SW 1271 (cell line): ENCODE results near the gene TBC1D12.
"Not testable (repeated sequence)": the region's sequence is repeated elsewhere in the genome, so short reads cannot be mapped to it uniquely, and the experiment has no call there.

Source experiments
- DNase-seq, 2 experiments: peaks; one replicate each; lab custom pipeline; 2025; lab: John Stamatoyannopoulos, UW

The TBC1D12 gene

GRCh38 chr10:94402204-94402842 lies at the start of gene TBC1D12:
Gene TBC1D12 (plus strand): TSS chr10:94402541. CDS start chr10:94402614, 73 bp downstream.
- DNase-seq: peak; percentile 83 to 94

DNA sequence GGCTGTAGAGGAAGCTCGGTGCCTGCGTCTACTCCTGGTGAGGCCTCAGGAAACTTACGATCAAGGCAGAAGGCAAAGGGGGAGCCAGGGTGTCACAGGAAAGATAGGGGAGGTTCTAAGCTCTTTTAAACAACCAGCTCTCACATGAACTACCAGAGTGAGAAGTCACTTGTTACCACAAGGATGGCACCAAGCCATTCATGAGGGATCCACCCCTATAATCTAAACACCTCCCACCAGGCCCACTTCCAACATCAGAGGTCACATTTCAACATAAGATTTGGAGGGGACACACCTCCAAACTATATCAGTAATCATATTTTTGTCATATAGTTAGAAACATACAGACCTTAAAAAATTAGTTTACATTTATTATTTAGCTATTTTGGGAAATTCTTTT lies 49.0 kb upstream of the TBC1D12 start:
- DNase-seq: no peak

GRCh38 chr10:94355841-94356240 lies 46.5 kb upstream of the TBC1D12 start:
- DNase-seq: no peak

- no peak for DNase-seq
Observed at GRCh38 chr10:94357193-94357592, 45.1 kb upstream of the TBC1D12 start.

DNA sequence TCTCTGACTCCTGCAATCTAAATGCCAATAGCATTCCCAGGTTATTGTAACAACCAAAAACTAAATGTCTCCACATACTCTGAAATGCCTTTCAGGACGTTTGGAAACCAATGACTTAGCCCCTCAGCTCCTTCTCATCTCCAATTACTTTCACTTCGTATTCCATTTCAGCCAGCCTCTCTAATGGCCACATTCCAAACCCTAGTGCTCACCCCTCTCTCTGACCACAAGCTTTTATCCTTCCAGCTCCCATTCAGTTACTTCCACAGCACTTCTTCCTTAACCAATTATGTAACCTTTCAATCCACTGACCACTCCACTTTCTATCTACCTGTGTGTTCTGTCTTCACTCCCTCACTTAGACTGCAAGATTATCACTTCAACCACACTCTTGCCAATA lies 43.9 kb upstream of the TBC1D12 start:
- DNase-seq: peak in 1 of 2 experiments; percentile 83

DNA sequence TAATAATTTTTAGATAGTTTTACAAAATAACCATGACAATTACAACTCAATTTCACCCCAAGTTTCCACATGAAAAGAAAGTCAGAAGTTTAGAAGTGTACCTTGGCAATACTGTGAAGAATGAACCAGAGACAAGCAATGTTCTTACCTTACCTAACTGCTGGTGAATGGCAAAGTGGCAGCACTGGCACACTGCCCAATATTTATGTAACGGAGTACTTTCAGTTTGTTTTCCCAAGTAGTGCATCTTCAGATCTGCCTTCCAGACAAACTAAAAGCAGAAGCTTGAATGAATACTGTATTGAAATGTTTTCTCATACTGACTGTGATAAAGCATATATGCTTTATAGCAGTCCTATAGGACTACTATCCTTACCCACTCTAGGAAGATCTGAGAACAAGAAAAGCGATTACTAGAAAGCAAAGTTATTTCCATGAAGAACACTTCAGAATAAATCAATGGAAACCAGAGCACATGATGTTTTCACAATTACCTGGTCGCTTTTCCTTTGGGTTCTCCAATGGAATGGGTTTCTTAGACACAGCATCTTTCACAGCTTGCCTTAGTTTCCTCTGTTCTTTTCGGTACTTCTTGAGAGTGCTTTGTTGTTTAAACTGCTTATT lies 41.1 kb upstream of the TBC1D12 start:
- DNase-seq: peak in 1 of 2 experiments; percentile 31

- DNase-seq: peak; percentile 78 to 87
Observed at GRCh38 chr10:94362360-94363250, 39.7 kb upstream of the TBC1D12 start, which contains the start of gene NOC3L. Gene NOC3L (minus strand): TSS chr10:94362939. CDS start chr10:94362838, 101 bp downstream.

- no peak for DNase-seq
Observed at GRCh38 chr10:94363251-94363565, 39.1 kb upstream of the TBC1D12 start.

- DNase-seq: no peak
Observed at GRCh38 chr10:94364482-94364881, 37.9 kb upstream of the TBC1D12 start.

DNA sequence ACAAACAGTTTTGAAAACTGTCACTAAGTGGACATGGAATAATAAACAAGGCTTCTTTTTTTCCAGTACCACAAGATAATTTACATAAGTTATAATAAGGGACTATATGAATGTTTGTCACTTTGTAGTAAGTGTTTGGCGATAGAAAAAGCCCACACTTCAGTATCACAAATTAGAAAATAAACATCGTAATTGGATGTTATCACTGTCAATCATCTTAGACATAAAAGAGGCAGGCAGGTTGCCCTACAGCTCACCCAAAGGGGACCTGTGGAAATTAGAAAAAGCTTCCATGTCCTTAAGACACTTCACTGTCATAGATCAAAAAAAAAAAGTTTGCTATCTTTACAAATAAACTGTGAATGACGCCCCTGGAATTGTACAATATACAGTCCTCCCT lies 36.0 kb upstream of the TBC1D12 start:
- DNase-seq: no peak

- no peak for DNase-seq
Observed at GRCh38 chr10:94370501-94370900, 31.8 kb upstream of the TBC1D12 start.

DNA sequence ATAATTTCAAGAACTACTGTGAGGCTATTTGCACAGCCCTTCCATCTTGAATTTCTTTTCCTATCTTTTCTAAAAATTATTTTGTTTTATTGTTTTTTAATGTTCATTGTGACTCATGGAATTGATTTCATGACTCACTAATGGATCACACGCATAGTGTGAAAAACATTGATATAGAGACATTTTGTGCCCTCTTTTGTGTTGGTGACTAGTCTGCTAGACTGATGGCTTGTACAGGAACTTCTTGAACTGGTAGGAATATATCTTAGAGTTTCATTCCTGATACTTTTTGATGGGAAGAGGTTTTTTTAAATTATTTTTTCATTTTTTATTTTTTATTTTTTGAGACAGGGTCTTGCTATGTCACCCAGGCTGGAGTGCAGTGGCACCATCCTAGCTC lies 27.0 kb upstream of the TBC1D12 start:
- no peak for DNase-seq

DNA sequence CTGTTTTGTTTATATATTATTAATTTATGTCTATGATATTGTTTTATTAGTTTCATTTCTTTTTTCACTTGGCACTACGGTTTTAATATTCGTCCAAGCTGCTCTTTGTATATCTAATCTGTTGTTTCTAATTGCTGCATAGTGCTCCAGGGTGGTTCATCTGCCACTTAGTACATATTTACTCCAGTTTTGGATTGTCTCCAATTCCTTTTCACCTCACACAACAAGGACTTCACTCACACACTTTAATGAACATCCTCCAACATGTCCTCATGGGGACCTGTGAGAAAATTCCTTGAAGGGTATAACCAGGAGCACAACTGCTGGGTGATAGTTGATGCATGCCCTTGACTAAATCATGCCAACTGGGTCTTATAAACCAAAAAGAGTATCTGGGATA lies 25.5 kb upstream of the TBC1D12 start:
- no peak for DNase-seq

- DNase-seq: no peak
Observed at GRCh38 chr10:94383530-94383929, 18.8 kb upstream of the TBC1D12 start.

DNA sequence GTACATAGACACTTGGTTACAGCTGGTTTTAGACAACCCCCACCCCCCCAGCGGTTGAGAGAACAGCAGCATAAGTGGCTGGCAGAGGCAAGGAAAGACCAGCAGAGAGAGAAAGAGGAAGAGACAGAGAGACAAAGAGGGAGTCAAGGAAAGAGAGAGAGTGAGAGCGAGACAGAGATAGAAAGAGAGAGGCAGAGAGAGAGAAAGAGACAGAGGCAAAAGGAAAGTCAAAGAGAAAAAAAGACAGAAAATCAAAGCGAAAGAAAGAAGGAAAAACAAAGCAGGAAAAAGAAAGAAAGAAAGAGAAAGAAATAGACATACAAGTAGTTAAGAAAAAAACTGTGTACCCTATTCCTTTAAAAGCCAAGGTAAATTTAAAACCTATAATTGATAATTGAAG lies 16.6 kb upstream of the TBC1D12 start:
- DNase-seq: not testable (repeated sequence)

GRCh38 chr10:94392117-94392516 lies 10.2 kb upstream of the TBC1D12 start:
- not testable (repeated sequence) for DNase-seq

DNA sequence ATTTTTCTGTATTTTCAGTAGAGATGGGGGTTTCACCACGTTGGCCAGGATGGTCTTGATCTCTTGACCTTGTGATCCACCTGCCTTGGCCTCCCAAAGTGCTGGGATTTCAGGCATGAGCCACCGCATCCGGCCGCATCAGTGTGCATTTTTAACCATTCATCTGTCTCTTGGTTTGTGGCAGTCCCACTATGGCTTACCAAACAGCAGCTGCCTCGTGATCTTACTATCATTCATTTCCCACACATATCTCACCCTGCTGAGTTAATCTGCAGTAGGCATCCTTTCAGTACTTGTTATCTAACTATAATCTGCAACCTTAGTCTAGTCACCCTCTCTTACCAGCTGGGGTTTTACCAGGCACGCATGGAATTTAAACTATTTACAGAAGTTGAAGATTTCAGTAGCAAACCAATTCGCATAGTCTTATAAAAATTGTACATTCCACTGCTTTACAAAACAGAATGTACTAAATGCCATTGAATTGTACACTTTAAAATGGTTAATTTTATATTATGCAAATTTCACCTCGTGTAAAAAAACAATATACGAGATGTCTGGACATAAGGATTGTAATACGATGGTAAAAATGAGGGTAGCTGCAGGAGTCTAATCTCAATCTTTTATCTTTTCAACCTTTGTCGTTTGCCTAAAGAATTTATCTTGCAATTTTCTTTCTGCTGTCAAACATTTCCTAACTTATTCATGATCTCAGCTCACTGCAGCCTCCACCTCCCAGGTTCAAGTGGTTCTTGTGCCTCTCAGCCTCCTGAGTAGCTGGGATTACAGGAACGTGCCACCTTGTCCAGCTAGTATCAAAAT lies 4.6 kb upstream of the TBC1D12 start:
- DNase-seq: peak in 1 of 2 experiments; percentile 68

DNA sequence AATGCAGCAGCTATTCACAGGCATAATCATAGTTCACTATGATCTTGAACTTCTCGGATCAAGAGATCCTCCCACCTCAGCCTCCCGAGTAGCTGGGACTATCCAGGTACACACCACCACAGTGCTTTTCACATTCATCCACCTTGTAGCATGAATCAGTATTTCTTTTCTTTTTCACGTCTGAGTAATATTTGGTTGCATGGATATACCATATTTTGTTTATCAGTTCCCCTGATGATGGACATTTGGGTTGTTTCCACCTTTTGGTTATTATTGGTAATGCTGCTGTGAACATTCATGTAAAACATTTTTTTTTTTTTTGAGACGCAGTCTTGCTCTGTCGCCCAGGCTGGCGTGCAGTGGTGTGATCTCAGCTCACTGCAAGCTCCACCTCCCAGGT lies 3.6 kb upstream of the TBC1D12 start:
- no peak for DNase-seq

- DNase-seq: no peak
Observed at GRCh38 chr10:94402843-94403379, 570 bp downstream of the TBC1D12 start.

DNA sequence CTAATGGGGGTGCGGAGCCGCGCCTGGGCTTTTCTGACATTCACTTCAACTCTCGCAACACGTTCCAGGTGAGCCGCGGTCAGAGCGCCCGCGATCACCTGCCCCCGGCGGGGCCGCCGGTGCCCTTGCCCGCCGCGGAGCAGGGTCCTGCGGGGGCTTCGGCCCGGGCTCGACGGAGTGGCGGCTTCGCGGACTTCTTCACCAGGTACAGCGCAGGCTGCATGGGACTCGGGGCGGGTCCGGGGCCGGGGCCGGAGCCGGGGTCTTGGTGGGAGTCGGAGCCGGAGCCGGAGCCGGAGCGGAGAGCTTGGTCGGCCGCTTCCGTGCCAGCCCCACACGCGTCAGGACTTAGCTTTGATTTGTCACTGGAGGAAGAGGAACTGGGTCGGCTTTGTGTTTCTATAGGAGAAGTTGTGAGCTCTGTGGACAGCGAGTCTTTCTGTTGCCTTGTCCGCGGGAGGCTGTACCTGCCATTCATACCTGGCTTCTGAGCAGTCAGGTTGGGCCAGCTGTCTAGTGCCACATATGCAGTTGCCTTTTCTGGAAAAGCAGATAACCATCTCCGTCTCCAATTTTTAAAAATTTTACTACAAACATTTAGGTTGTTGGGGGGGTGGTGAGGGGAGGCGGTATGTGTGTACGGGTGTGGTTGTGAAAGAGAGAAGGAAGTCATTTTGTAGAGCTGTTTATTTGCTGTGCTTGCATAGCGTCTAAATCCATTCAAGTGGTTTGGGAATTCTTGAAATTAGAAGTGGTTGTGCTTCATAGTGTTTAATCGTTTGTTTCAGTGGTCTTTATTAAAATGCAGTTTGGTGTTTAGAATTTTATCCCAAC lies 1.3 kb downstream of the TBC1D12 start:
- DNase-seq: peak in 1 of 2 experiments; percentile 54

DNA sequence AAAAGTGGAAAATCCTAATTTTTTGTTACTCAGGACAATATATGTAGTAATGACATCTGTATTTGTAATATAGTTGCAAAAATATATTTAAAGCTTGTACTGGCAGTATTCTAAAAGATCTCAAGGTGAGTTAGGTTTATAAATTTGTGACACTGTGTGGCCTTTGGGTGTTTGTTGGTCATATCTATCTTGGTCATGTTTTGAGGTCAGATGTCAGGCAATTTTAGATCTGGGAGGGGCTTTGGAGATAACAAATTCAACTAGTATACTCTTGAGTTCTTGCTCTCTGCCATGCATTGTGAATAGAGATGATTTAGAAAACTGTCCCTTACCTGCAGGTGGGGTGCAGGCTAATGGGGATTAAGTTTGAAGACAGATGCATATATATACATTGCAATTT lies 3.1 kb downstream of the TBC1D12 start:
- no peak for DNase-seq
